ENCODE data around the gene GRIA1.

DNA sequence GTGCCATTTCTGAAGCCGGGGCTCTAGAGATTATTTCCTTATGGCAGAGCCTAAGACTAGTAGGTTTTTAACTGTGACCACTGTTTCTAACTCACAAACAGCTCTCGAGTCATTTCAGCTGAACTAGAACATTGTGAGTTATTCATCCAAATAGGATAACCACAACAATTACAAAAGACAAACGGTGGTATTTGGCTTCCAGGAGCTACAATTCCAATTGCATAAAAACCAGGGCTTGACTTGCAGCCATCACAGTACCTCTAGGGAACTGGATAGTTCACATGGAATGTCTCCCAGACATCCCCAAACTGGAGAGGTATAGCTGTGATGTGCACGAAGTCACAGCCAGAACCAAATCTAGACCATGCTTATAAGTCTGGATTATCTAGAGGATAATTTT, 323.4 kb downstream of the GRIA1 start:
- no peak for TF ChIP-seq POLR2A (IDR thresholded peaks at IDR 0.05; ENCODE audit: low read length)
- no peak for TF ChIP-seq GATA1 (IDR thresholded peaks at IDR 0.05; ENCODE audit: low read depth, low read length)

Measured in erythroblast (primary cell).